A673 (cell line): ENCODE results near the gene ANKLE1. TPM values are rescaled to one million over a fixed set of nuclear protein-coding genes. Genes with fewer than 3 reads are reported as not detected.
"Not testable (repeated sequence)": the region's sequence is repeated elsewhere in the genome, so short reads cannot be mapped to it uniquely, and the experiment has no call there.

Experiments used
- BruUV-seq: library from RNA; stranded (reverse); fragments of 400-500 nt; replicated peaks from 2 replicates; lab custom pipeline; 2021; lab: Mats Ljungman, UMichigan
- CTCF ChIA-PET: fragments of 300-600 bp; sonication (Branson Sonifier 250); formaldehyde crosslinking; loops from one replicate; lab custom pipeline; 2022; ENCODE audit warnings: antibody characterized with exemption; lab: Charles Lee
- POLR2A ChIA-PET: fragments of 300-600 bp; sonication (Branson Sonifier 250); formaldehyde crosslinking; loops from one replicate; lab custom pipeline; 2022; ENCODE audit warnings: antibody characterized with exemption; ENCODE audit not compliant: low non-redundant PET; lab: Charles Lee
- DNase-seq: peaks from one replicate; pipeline ENCODE4 v3.0.0-alpha.2; 2015; ENCODE audit warnings: low spot score
- H3K27ac ChIP-seq: fragments of 200-600 bp; sonication (generic); 2 replicates; pipeline ENCODE4 v1.5.1; 2016; ENCODE audit warnings: mixed run types, low read depth, mild to moderate bottlenecking, mixed read lengths, antibody characterized with exemption, low read length; ENCODE audit not compliant: poor library complexity, severe bottlenecking
- H3K27me3 ChIP-seq: fragments of 200-600 bp; sonication (generic); replicated peaks from 2 replicates; pipeline ENCODE4 v1.6.1; 2017; ENCODE audit warnings: mixed run types, low read depth, mild to moderate bottlenecking, mixed read lengths, antibody characterized with exemption, low read length; ENCODE audit not compliant: insufficient read depth, poor library complexity
- H3K36me3 ChIP-seq: fragments of 200-600 bp; sonication (generic); 2 replicates; pipeline ENCODE4 v1.6.1; 2016; ENCODE audit warnings: mixed run types, mild to moderate bottlenecking, mixed read lengths, antibody characterized with exemption, low read length; ENCODE audit not compliant: insufficient read depth, poor library complexity, severe bottlenecking
- H3K4me1 ChIP-seq: fragments of 200-600 bp; sonication (generic); 2 replicates; pipeline ENCODE4 v1.6.1; 2017; ENCODE audit warnings: mixed run types, mild to moderate bottlenecking, mixed read lengths, antibody characterized with exemption, low read length; ENCODE audit not compliant: insufficient read depth, poor library complexity, severe bottlenecking
- H3K4me3 ChIP-seq: fragments of 200-600 bp; sonication (generic); 2 replicates; pipeline ENCODE4 v1.5.1; 2016; ENCODE audit warnings: low read depth, mixed run types, mild to moderate bottlenecking, mixed read lengths, low read length; ENCODE audit not compliant: poor library complexity, severe bottlenecking
- H3K9me3 ChIP-seq: fragments of 200-600 bp; sonication (generic); 2 replicates; pipeline ENCODE4 v1.6.1; 2016; ENCODE audit warnings: mixed run types, low read depth, mild to moderate bottlenecking, mixed read lengths, antibody characterized with exemption, low read length; ENCODE audit not compliant: poor library complexity, severe bottlenecking
- EZH2 ChIP-seq: fragments of 200-600 bp; sonication (generic); IDR thresholded peaks from 2 replicates; pipeline ENCODE4 v1.6.1; 2017; ENCODE audit warnings: borderline replicate concordance, low read depth, mild to moderate bottlenecking, mixed read lengths, antibody characterized with exemption, low read length; ENCODE audit not compliant: poor library complexity, severe bottlenecking
- intact Hi-C: fragments of 100-400 bp; cut with micrococcal nuclease; formaldehyde crosslinking; loops from one replicate; pipeline ENCODE4 v1.10.0; 2022; ENCODE audit not compliant: unreplicated experiment
- total RNA-seq: library from RNA; stranded (reverse); gene quantifications from 2 replicates; pipeline ENCODE4 v1.2.3, GENCODE V29; 2021
- TF ChIP-seq, protein P1 (sequence below): fragments of 300-800, 200-600 bp; sonication (generic); conservative IDR thresholded peaks from 2 replicates; pipeline ENCODE4 v1.5.1; 2017; ENCODE audit warnings: low read depth, mild to moderate bottlenecking, antibody characterized with exemption, low read length, moderate library complexity, mixed read lengths

Gene ANKLE1
- total RNA-seq, 1 experiment from 2014 or later = 17.5 TPM

DNA sequence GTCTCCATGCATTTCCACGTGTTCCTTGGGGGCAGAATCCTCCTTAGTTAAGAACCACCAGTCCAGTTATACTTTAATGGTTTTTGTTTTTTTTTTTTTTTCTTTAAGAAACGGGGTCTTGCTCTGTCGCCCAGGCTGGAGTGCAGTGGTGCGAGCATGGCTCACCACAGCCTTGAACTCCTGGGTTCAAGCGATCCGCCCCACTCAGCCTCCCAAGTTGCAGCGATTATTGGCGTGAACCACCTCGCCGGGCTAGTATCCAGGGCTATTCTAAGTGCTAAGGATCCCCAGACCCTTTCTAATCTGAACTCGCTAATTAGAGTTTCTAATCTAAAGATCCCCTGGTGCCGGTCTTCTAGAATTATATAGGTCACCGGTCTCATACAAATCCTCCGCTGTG, 11.9 kb downstream of the ANKLE1 start:
- Histone ChIP-seq H3K27me3 (no peaks in the 10 kb centered on the region), H3K27ac (no peak overlapping the region), H3K9me3 (no peaks in the 10 kb centered on the region), H3K4me1 (peaks cover 8% of the 10 kb centered on the region), H3K36me3 (peaks cover 14% of the 10 kb centered on the region), H3K4me3 (no peak overlapping the region)
- no peak for TF ChIP-seq EZH2
- TF ChIP-seq, protein P1, sequence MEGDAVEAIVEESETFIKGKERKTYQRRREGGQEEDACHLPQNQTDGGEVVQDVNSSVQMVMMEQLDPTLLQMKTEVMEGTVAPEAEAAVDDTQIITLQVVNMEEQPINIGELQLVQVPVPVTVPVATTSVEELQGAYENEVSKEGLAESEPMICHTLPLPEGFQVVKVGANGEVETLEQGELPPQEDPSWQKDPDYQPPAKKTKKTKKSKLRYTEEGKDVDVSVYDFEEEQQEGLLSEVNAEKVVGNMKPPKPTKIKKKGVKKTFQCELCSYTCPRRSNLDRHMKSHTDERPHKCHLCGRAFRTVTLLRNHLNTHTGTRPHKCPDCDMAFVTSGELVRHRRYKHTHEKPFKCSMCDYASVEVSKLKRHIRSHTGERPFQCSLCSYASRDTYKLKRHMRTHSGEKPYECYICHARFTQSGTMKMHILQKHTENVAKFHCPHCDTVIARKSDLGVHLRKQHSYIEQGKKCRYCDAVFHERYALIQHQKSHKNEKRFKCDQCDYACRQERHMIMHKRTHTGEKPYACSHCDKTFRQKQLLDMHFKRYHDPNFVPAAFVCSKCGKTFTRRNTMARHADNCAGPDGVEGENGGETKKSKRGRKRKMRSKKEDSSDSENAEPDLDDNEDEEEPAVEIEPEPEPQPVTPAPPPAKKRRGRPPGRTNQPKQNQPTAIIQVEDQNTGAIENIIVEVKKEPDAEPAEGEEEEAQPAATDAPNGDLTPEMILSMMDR = no peak
- BruUV-seq = TSS peak; percentile 60
- ChIA-PET CTCF (interaction anchor here (0.7 to 0.8 kb wide), 2 partner anchors 13 to 93 kb away, joined by 4 to 9 read pairs; no protein-coding TSS in a partner anchor), POLR2A (no interaction called here)
- intact Hi-C loops = loop anchor here (1.0 kb wide), 1 partner anchor 93 kb away; no protein-coding TSS in a partner anchor
- no peak for DNase-seq

DNA sequence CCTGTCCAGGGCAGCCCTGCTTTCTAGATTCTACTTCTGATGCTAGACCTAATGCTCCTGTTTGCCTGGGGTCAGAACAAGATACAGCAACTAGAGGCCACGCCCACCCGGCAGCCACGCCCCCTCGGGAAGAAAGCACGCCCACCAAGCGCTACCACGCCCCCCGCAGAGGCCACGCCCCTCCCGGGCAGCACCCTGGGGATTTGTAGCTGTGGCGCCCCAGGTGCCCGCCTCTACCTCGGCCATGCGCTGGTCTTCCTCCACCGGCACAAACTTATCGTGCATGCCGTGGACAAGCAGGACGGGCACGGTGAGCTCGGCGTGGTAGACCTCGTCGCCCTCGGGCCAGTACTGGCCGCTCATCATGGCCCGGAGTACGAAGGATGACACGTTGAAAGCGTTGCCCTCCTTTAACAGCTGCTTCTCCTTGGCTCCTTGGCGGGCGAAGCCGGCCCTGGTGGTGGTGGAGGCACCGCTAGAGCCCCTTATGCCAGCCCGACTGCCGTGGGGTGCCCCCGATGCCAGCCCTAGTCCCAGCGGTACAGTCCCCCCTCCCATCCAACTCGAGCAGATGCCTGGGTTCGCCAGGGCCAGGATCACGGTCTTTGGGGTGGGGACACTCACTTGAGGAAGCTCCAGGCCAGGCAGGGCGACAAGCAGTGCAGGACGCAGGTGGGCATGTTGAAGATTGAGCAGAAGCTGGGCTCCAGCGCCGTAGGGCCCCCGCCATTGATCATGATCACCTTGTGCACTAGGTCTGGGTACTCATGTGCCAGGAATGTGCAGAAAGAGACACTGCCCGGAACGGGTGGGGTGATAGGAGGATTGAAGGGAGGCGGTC, 12.6 kb downstream of the ANKLE1 start:
- POLR2A ChIA-PET = no interaction called here
- DNase-seq = no peak
- peaks cover 15% of the 10 kb centered on the region for H3K36me3 ChIP-seq
- BruUV-seq = no TSS peak
- H3K4me3 ChIP-seq = no peak overlapping the region
- intact Hi-C loops = no loop called here
- H3K9me3 ChIP-seq = no peaks in the 10 kb centered on the region
- CTCF ChIA-PET = interaction anchor here (0.5 to 1.0 kb wide), 2 partner anchors 92 to 200 kb away, joined by 3 to 4 read pairs; no protein-coding TSS in a partner anchor
- no peaks in the 10 kb centered on the region for H3K27me3 ChIP-seq
- H3K4me1 ChIP-seq = peaks cover 8% of the 10 kb centered on the region
- TF ChIP-seq, protein P1 = no peak
- no peak for TF ChIP-seq EZH2
- no peak overlapping the region for H3K27ac ChIP-seq

DNA sequence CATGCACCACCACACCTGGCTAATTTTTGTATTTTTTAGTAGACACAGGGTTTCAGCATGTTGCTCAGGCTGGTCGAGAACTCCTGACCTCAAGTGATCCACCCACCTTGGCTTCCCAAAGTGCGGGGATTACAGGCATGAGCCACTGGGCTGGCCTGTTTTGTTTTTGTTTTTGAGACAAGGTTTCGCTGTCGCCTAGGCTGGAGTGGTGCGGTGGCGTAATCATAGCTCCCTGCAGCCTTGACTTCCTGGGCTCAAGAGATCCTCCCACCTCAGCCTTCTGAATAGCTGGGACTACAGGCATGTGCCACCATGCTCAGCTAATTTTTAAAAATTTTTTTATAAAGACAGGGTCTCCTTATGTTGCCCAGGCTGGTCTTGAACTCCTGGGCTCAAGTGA, 13.8 kb downstream of the ANKLE1 start:
- CTCF ChIA-PET, H3K4me1 ChIP-seq, POLR2A ChIA-PET, BruUV-seq, DNase-seq, intact Hi-C loops, H3K9me3 ChIP-seq, H3K27ac ChIP-seq, H3K4me3 ChIP-seq, H3K27me3 ChIP-seq: not testable (repeated sequence)
- H3K36me3 ChIP-seq = peaks cover 15% of the 10 kb centered on the region
